OCI-LY7 (cell line): ENCODE results near the gene TGM2. TPM values are rescaled to one million over a fixed set of nuclear protein-coding genes. Genes with fewer than 3 reads are reported as not detected.

Experiments
- BruUV-seq: library from RNA; stranded (reverse); fragments of 400-500 nt; replicated peaks from 2 replicates; lab custom pipeline; 2021; lab: Mats Ljungman, UMichigan
- CTCF ChIA-PET: fragments of 300-600 bp; sonication (Branson Sonifier 250); formaldehyde crosslinking; loops from one replicate; lab custom pipeline; 2022; ENCODE audit warnings: antibody characterized with exemption; ENCODE audit not compliant: unreplicated experiment; lab: Charles Lee
- POLR2A ChIA-PET: fragments of 300-600 bp; sonication (Branson Sonifier 250); formaldehyde crosslinking; loops from one replicate; lab custom pipeline; 2022; ENCODE audit warnings: antibody characterized with exemption; lab: Charles Lee
- DNase-seq: peaks from one replicate; pipeline ENCODE4 v3.0.0-alpha.2; 2015; ENCODE audit warnings: low spot score
- H2AFZ ChIP-seq: fragments of 200-600 bp; sonication (generic), shearing (Covaris generic); 2 replicates; pipeline ENCODE4 v1.6.1; 2014; ENCODE audit warnings: mild to moderate bottlenecking, antibody characterized with exemption, low read length, moderate library complexity
- H3K27ac ChIP-seq: fragments of 200-600 bp; sonication (generic); 2 replicates; pipeline ENCODE4 v1.5.1; 2014; ENCODE audit warnings: mixed run types, low read depth, mild to moderate bottlenecking, moderate library complexity, low read length, inconsistent platforms; ENCODE audit not compliant: poor library complexity, severe bottlenecking
- H3K36me3 ChIP-seq: fragments of 200-600 bp; sonication (generic); 2 replicates; pipeline ENCODE4 v1.6.1; 2014; ENCODE audit warnings: mild to moderate bottlenecking, antibody characterized with exemption, low read length, moderate library complexity, mixed read lengths; ENCODE audit not compliant: insufficient read depth
- H3K4me1 ChIP-seq: fragments of 200-600 bp; sonication (generic); 2 replicates; pipeline ENCODE4 v1.5.1; 2014; ENCODE audit warnings: mild to moderate bottlenecking, low read length; ENCODE audit not compliant: insufficient read depth, poor library complexity, severe bottlenecking
- H3K4me2 ChIP-seq: fragments of 200-600 bp; sonication (generic); 2 replicates; pipeline ENCODE4 v1.6.1; 2014; ENCODE audit warnings: mild to moderate bottlenecking, low read length
- H3K4me3 ChIP-seq: fragments of 200-600 bp; sonication (generic); 2 replicates; pipeline ENCODE4 v1.5.1; 2014; ENCODE audit warnings: mild to moderate bottlenecking, low read depth, low read length; ENCODE audit not compliant: poor library complexity, severe bottlenecking
- H3K79me2 ChIP-seq: fragments of 200-600 bp; sonication (generic); 2 replicates; pipeline ENCODE4 v1.6.1; 2016; ENCODE audit warnings: low read depth, mild to moderate bottlenecking, low read length, moderate library complexity, mixed read lengths; ENCODE audit not compliant: insufficient read depth
- H3K9me2 ChIP-seq: fragments of 200-600 bp; sonication (generic); 2 replicates; pipeline ENCODE4 v1.6.1; 2016; ENCODE audit warnings: mild to moderate bottlenecking, low read length, mixed read lengths; ENCODE audit not compliant: insufficient read depth
- H3K9me3 ChIP-seq: fragments of 200-600 bp; sonication (generic); 2 replicates; pipeline ENCODE4 v1.6.1; 2014; ENCODE audit warnings: mild to moderate bottlenecking, mixed run types, low read length, mixed read lengths
- H4K20me1 ChIP-seq: fragments of 200-600 bp; sonication (generic); 2 replicates; pipeline ENCODE4 v1.6.1; 2014; ENCODE audit warnings: mild to moderate bottlenecking, antibody characterized with exemption, low read length, moderate library complexity, mixed read lengths; ENCODE audit not compliant: insufficient read depth
- EZH2phosphoT487 ChIP-seq: fragments of 200-600 bp; sonication (generic); IDR thresholded peaks from 2 replicates; pipeline ENCODE4 v1.6.1; 2018; ENCODE audit warnings: low read depth, borderline replicate concordance, mild to moderate bottlenecking, mixed run types, antibody characterized with exemption, low read length, moderate library complexity, mixed read lengths
- intact Hi-C: fragments of 100-400 bp; cut with micrococcal nuclease; formaldehyde crosslinking; loops from one replicate; pipeline ENCODE4 v1.10.0; 2022; ENCODE audit not compliant: unreplicated experiment
- total RNA-seq, 2 experiments: library from RNA; depleted of rRNA in 1 of 2; stranded (reverse); fragments of >200 nt in 1 of 2; shearing (Covaris generic) in 1 of 2; gene quantifications; 2 replicates each; pipeline ENCODE4 v1.2.3, GENCODE V29; 2014 to 2022
- TF ChIP-seq, protein P1 (sequence below): fragments of 200-600 bp; sonication (generic); conservative IDR thresholded peaks from 2 replicates; pipeline ENCODE4 v1.5.1; 2014; ENCODE audit warnings: mild to moderate bottlenecking, antibody characterized with exemption, low read length, moderate library complexity, mixed read lengths

The TGM2 gene
- total RNA-seq, 2 experiments from 2014 or later = not detected

DNA sequence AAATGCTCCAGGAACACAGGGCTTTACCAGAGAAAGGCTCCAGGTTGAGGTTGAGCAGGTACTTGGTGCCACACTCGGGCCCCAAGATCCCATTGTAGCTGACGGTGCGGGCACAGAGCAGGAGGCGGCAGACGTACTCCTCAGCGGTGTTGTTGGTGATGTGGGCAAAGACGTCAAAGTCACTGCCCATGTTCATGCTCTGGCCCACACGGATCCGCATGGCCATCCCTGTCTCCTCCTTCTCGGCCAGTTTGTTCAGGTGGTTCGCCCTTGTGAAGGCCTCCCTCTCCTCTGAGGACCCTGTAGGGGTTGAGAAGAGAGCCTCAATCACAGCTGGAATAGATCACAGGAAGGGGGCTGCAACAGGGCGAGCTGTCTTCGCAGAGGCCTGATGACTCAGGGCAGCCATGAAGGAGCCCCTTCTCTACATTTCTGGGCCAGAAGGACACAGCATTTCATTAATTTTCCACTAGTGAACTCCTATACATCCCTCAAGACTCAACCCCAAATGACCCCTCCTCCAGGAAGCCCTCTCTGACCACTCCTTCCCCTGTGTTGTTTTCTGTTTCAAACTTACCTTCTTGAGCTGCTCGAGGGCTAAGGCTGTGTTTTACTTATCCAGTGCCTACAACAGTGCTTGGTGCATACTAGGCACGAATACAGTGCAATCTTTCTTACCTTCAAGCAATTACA is 26.8 kb downstream of the TGM2 start:
- Histone ChIP-seq H3K36me3 (no peaks in the 10 kb centered on the region), H3K4me1 (no peaks in the 10 kb centered on the region), H2AFZ (no peak overlapping the region), H3K4me2 (no peak overlapping the region), H3K79me2 (no peaks in the 10 kb centered on the region), H3K9me3 (no peaks in the 10 kb centered on the region), H3K4me3 (no peak overlapping the region), H3K27ac (no peak overlapping the region), H4K20me1 (no peaks in the 10 kb centered on the region), H3K9me2 (no peaks in the 10 kb centered on the region)
- TF ChIP-seq, protein P1, sequence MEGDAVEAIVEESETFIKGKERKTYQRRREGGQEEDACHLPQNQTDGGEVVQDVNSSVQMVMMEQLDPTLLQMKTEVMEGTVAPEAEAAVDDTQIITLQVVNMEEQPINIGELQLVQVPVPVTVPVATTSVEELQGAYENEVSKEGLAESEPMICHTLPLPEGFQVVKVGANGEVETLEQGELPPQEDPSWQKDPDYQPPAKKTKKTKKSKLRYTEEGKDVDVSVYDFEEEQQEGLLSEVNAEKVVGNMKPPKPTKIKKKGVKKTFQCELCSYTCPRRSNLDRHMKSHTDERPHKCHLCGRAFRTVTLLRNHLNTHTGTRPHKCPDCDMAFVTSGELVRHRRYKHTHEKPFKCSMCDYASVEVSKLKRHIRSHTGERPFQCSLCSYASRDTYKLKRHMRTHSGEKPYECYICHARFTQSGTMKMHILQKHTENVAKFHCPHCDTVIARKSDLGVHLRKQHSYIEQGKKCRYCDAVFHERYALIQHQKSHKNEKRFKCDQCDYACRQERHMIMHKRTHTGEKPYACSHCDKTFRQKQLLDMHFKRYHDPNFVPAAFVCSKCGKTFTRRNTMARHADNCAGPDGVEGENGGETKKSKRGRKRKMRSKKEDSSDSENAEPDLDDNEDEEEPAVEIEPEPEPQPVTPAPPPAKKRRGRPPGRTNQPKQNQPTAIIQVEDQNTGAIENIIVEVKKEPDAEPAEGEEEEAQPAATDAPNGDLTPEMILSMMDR = no peak
- no peak for TF ChIP-seq EZH2phosphoT487
- intact Hi-C loops = no loop called here
- no peak for DNase-seq
- ChIA-PET POLR2A (no interaction called here), CTCF (no interaction called here)
- BruUV-seq = no TSS peak

DNA sequence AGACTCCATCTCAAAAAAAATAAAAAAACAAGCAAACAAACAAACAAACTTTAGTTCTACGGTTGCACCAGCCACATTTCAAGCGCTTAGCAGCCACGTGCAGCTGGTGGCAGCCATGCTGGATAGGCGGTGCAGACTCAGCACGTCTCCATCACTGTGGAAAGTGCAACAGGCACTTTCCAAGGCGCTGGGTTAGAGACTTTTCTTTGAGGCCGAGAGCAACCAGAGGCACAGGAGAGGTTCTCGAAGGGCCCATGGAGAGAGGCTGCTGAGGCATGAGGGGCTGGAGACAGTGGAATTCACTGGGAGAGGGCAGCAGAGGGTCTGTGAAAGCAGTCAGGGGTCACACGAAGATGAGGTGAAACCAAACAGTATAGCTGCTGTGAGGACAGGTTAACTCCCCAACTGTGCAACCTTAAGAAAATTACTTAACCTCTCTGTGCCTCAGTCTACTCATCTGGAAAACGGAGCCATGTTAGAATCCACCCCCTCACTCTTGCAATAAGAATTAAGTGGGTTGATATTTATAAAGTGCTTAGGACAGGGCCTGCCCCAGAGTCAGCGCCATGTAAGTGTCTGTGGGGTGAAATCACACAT is 27.5 kb downstream of the TGM2 start:
- Histone ChIP-seq H3K9me3 (no peaks in the 10 kb centered on the region), H4K20me1 (no peaks in the 10 kb centered on the region), H3K36me3 (no peaks in the 10 kb centered on the region), H3K4me2 (no peak overlapping the region), H2AFZ (no peak overlapping the region), H3K9me2 (no peaks in the 10 kb centered on the region), H3K4me1 (no peaks in the 10 kb centered on the region), H3K4me3 (no peak overlapping the region), H3K27ac (no peak overlapping the region), H3K79me2 (no peaks in the 10 kb centered on the region)
- no peak for TF ChIP-seq EZH2phosphoT487
- TF ChIP-seq, protein P1 = no peak
- no peak for DNase-seq
- ChIA-PET POLR2A (no interaction called here), CTCF (no interaction called here)
- intact Hi-C loops = no loop called here
- no TSS peak for BruUV-seq
